Endothelial cell (in vitro differentiated cells): ENCODE data around the gene FBXL7. TPM values are rescaled to one million over a fixed set of nuclear protein-coding genes. Genes with fewer than 3 reads are reported as not detected.

ENCODE experiments used
- DNase-seq: peaks from one replicate; pipeline ENCODE4 v3.0.0; 2021; ENCODE audit warnings: low spot score
- H3K27ac Mint-ChIP-seq: one replicate; pipeline ENCODE4 v1.8.0; 2021; ENCODE audit warnings: mixed read lengths, inconsistent platforms; ENCODE audit not compliant: unreplicated experiment
- H3K27me3 Mint-ChIP-seq: one replicate; pipeline ENCODE4 v1.8.0; 2021; ENCODE audit warnings: mild to moderate bottlenecking, moderate library complexity, mixed read lengths, inconsistent platforms; ENCODE audit not compliant: unreplicated experiment
- H3K36me3 Mint-ChIP-seq: one replicate; pipeline ENCODE4 v1.8.0; 2021; ENCODE audit warnings: mild to moderate bottlenecking, low read depth, mixed read lengths, inconsistent platforms; ENCODE audit not compliant: unreplicated experiment
- H3K4me1 Mint-ChIP-seq: one replicate; pipeline ENCODE4 v1.8.0; 2021; ENCODE audit warnings: mild to moderate bottlenecking, mixed read lengths, inconsistent platforms; ENCODE audit not compliant: unreplicated experiment
- H3K4me3 Mint-ChIP-seq: one replicate; pipeline ENCODE4 v1.8.0; 2021; ENCODE audit warnings: mild to moderate bottlenecking, mixed read lengths, inconsistent platforms; ENCODE audit not compliant: unreplicated experiment
- H3K9me3 Mint-ChIP-seq: one replicate; pipeline ENCODE4 v1.8.0; 2021; ENCODE audit warnings: mixed read lengths, inconsistent platforms; ENCODE audit not compliant: unreplicated experiment
- CTCF ChIP-seq: fragments of 200-600 bp; sonication (generic); IDR thresholded peaks from one replicate; pipeline ENCODE4 v1.5.0; 2021; ENCODE audit warnings: antibody characterized with exemption; ENCODE audit not compliant: unreplicated experiment
- total RNA-seq: library from RNA; stranded (reverse); fragmentation: NEBNext Ultra II Directional; extraction: Animal tissue kit (Norgen Biotek cat#: 25700); gene quantifications from one replicate; pipeline ENCODE4 v1.2.1, GENCODE V29; 2021; ENCODE audit not compliant: unreplicated experiment

The FBXL7 gene
- total RNA-seq, 1 donor from 2014 or later: 63.8 TPM

DNA sequence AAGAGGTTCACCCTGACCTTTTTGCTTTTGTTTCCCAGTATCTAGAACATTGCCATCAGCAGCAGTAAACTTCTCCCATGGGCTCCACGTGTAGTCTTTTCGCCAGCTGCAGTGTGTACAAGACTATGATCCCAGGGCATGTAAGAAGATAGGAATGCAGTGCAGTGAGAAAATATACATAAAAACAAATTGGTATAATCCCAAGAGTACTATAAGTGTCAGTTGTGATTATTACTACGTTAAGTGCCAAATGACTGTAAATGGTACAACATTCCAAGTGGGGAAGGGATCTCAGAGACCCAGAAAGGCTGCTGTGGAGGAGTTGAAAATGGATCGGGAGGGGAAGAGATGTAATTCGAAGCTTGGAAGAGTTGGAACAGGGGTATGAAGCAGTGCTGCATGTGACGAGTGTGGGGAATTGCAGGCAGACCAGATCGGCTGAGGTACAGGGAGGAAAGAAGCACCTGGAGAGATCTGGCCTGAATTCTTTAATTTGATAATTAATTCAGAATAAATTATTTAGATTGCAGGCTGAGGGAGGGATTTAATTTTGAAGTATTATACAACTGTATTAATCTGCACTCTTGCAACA, 95.1 kb downstream of the FBXL7 start:
- no peak for TF ChIP-seq CTCF
- DNase-seq: no peak
- H3K36me3 Mint-ChIP-seq: peaks cover 10% of the 10 kb centered on the region
- peaks cover 7% of the 10 kb centered on the region for H3K4me1 Mint-ChIP-seq
- no peaks in the 10 kb centered on the region for H3K27me3 Mint-ChIP-seq
- no peaks in the 10 kb centered on the region for H3K9me3 Mint-ChIP-seq
- H3K4me3 Mint-ChIP-seq: no peak overlapping the region
- no peak overlapping the region for H3K27ac Mint-ChIP-seq

DNA sequence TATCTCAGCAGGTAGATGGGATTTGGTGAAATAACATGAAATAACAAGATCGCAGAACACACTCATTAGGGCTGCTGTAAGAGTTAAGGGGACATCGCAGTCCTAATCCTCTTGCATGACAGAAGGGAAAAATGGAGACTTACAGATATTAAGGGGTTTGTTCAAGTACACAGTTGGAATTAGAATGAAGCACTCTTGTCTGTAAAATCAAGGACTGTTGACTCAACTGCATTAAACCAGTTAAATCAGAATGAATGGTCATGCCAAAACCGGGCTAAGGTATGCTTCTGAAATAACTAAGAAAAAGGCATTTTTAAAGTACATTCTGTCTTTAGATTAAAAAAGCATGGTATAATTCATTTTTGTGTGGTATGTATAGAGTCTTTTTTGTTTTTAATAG, 95.9 kb downstream of the FBXL7 start:
- no peak overlapping the region for H3K4me3 Mint-ChIP-seq
- H3K9me3 Mint-ChIP-seq: no peaks in the 10 kb centered on the region
- H3K27me3 Mint-ChIP-seq: no peaks in the 10 kb centered on the region
- no peak for TF ChIP-seq CTCF
- peaks cover 7% of the 10 kb centered on the region for H3K4me1 Mint-ChIP-seq
- H3K27ac Mint-ChIP-seq: no peak overlapping the region
- H3K36me3 Mint-ChIP-seq: peaks cover 5% of the 10 kb centered on the region
- no peak for DNase-seq

DNA sequence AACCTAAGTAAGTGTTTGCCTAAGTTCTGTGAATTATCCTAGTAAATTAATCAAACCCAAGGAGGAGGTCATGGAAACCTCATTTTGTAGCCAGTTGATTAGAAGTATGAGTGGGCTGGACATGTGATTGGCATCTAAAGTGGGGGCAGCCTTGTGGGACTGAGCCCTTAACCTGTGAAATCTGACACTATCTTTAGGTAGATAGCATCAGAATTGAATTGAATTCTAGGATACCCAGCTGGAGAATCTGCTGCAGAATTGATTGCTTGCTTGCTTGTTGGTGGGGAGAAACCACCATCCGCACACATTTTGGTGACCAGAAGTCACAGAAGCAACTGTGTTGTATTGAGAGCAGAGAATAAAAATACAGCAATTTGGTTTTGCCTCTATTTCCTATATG, 97.0 kb downstream of the FBXL7 start:
- TF ChIP-seq CTCF: no peak
- H3K9me3 Mint-ChIP-seq: no peaks in the 10 kb centered on the region
- peaks cover 7% of the 10 kb centered on the region for H3K4me1 Mint-ChIP-seq
- no peaks in the 10 kb centered on the region for H3K27me3 Mint-ChIP-seq
- no peak overlapping the region for H3K4me3 Mint-ChIP-seq
- no peak overlapping the region for H3K27ac Mint-ChIP-seq
- no peak for DNase-seq
- H3K36me3 Mint-ChIP-seq: peaks cover 13% of the 10 kb centered on the region

- Mint-ChIP-seq H3K9me3 (no peaks in the 10 kb centered on the region), H3K4me1 (peaks cover 5% of the 10 kb centered on the region), H3K36me3 (peaks cover 13% of the 10 kb centered on the region), H3K4me3 (no peak overlapping the region), H3K27ac (no peak overlapping the region), H3K27me3 (no peaks in the 10 kb centered on the region)
- DNase-seq: no peak
- TF ChIP-seq CTCF: no peak
These were observed 97.8 kb downstream of the FBXL7 start for GRCh38 chr5:15597804-15598203.

- Mint-ChIP-seq H3K4me3 (no peak overlapping the region), H3K27ac (no peak overlapping the region), H3K36me3 (peaks cover 16% of the 10 kb centered on the region), H3K9me3 (no peaks in the 10 kb centered on the region), H3K4me1 (peaks cover 5% of the 10 kb centered on the region), H3K27me3 (no peaks in the 10 kb centered on the region)
- DNase-seq: peak; percentile 28
- TF ChIP-seq CTCF: peak; percentile 87
These were observed 98.4 kb downstream of the FBXL7 start for GRCh38 chr5:15598294-15598902.
